Endodermal cell (in vitro differentiated cells): ENCODE data around the gene C20orf144. TPM values are rescaled to one million over a fixed set of nuclear protein-coding genes. Genes with fewer than 3 reads are reported as not detected.

Experiments
- DNase-seq: peaks from one replicate; pipeline ENCODE4 v3.0.0-alpha.2; 2017
- H3K27ac ChIP-seq: 2 replicates; pipeline ENCODE4 v1.5.1; 2013; ENCODE audit warnings: mild to moderate bottlenecking, low read depth, low read length, moderate library complexity
- H3K27me3 ChIP-seq: 2 replicates; pipeline ENCODE4 v1.6.1; 2013; ENCODE audit warnings: mild to moderate bottlenecking, low read length, moderate library complexity; ENCODE audit not compliant: insufficient read depth, control insufficient read depth, poor library complexity, severe bottlenecking
- H3K36me3 ChIP-seq: 2 replicates; pipeline ENCODE4 v1.7.0; 2013; ENCODE audit warnings: mild to moderate bottlenecking, low read length, moderate library complexity; ENCODE audit not compliant: control insufficient read depth, insufficient read depth
- H3K4me1 ChIP-seq: one replicate; pipeline ENCODE4 v1.7.0; 2013; ENCODE audit warnings: low read length; ENCODE audit not compliant: control insufficient read depth, insufficient read depth
- H3K4me3 ChIP-seq: 2 replicates; pipeline ENCODE4 v1.5.1; 2013; ENCODE audit warnings: mild to moderate bottlenecking, low read length, moderate library complexity
- H3K9ac ChIP-seq: 2 replicates; pipeline ENCODE4 v1.6.1; 2013; ENCODE audit warnings: mild to moderate bottlenecking, low read length, moderate library complexity; ENCODE audit not compliant: poor library complexity, severe bottlenecking; ENCODE audit errors: extremely low read depth
- H3K9me3 ChIP-seq: 2 replicates; pipeline ENCODE4 v1.6.1; 2013; ENCODE audit warnings: mild to moderate bottlenecking, low read length, moderate library complexity; ENCODE audit not compliant: control insufficient read depth
- H3K27ac Mint-ChIP-seq: 2 replicates; pipeline ENCODE4 v1.8.0; 2020; ENCODE audit warnings: mixed read lengths
- H3K27me3 Mint-ChIP-seq: 2 replicates; pipeline ENCODE4 v1.8.0; 2021; ENCODE audit warnings: mild to moderate bottlenecking, mixed read lengths; ENCODE audit not compliant: insufficient read depth
- H3K36me3 Mint-ChIP-seq: 2 replicates; pipeline ENCODE4 v1.8.0; 2020; ENCODE audit warnings: low read depth, mixed read lengths
- H3K4me1 Mint-ChIP-seq: 2 replicates; pipeline ENCODE4 v1.8.0; 2020; ENCODE audit warnings: mixed read lengths
- H3K4me3 Mint-ChIP-seq: 2 replicates; pipeline ENCODE4 v1.8.0; 2020; ENCODE audit warnings: mild to moderate bottlenecking, moderate library complexity, mixed read lengths
- H3K9me3 Mint-ChIP-seq: 2 replicates; pipeline ENCODE4 v1.8.0; 2020; ENCODE audit warnings: mild to moderate bottlenecking, mixed read lengths
- CTCF ChIP-seq: fragments of 200-600 bp; sonication (generic); conservative IDR thresholded peaks from 2 replicates; pipeline ENCODE4 v1.5.0; 2021; ENCODE audit warnings: antibody characterized with exemption, mild to moderate bottlenecking
- WGBS, 2 experiments: methylation state at CpG; one replicate each; pipeline versions ENCODE4 v1.1.5 to v1.1.7; 2013; ENCODE audit warnings: missing lambda C conversion rate in 2 of 2, mixed read lengths in 1 of 2; ENCODE audit not compliant: insufficient coverage in 1 of 2, insufficient read length in 1 of 2; 5-methylcytosine and 5-hydroxymethylcytosine counted together
- total RNA-seq, 2 donors: library from RNA; stranded (reverse); fragmentation: NEBNext Ultra II Directional in 1 of 2; extraction: Animal tissue kit (Norgen Biotek cat#: 25700) in 1 of 2; gene quantifications; 2 replicates in 1 of 2; 3 replicates in 1 of 2; pipeline ENCODE4 v1.2.1, GENCODE V29; 2021

C20orf144 gene
- total RNA-seq, 2 donors from 2014 or later: 0.44 TPM; not detected in 1

- Mint-ChIP-seq H3K27me3 (no peaks in the 10 kb centered on the region), H3K27ac (no peak overlapping the region), H3K36me3 (peaks cover 71% of the 10 kb centered on the region), H3K4me3 (no peak overlapping the region), H3K4me1 (no peaks in the 10 kb centered on the region), H3K9me3 (no peaks in the 10 kb centered on the region)
- no peak for DNase-seq
- H3K4me1 ChIP-seq: no peaks in the 10 kb centered on the region
- TF ChIP-seq CTCF: no peak
- no peak overlapping the region for H3K9ac ChIP-seq
- no peak overlapping the region for H3K27ac ChIP-seq
- no peak overlapping the region for H3K4me3 ChIP-seq
- 100% methylated on average over 3 of the region's 3 CpGs for WGBS, 2 experiments
- H3K27me3 ChIP-seq: no peaks in the 10 kb centered on the region
- H3K9me3 ChIP-seq: no peaks in the 10 kb centered on the region
- peaks cover 49% of the 10 kb centered on the region for H3K36me3 ChIP-seq
Measured at GRCh38 chr20:33635341-33635740, 26.8 kb upstream of the C20orf144 start.

GRCh38 chr20:33636776-33637175 lies 25.4 kb upstream of the C20orf144 start:
- WGBS, 2 experiments: 88 to 100% methylated on average over 1 of the region's 1 CpG
- H3K36me3 Mint-ChIP-seq: peaks cover 67% of the 10 kb centered on the region
- no peaks in the 10 kb centered on the region for H3K4me1 ChIP-seq
- peaks cover 51% of the 10 kb centered on the region for H3K36me3 ChIP-seq
- H3K9ac ChIP-seq: no peak overlapping the region
- no peaks in the 10 kb centered on the region for H3K9me3 ChIP-seq
- H3K27me3 Mint-ChIP-seq: no peaks in the 10 kb centered on the region
- H3K4me3 Mint-ChIP-seq: no peak overlapping the region
- no peak overlapping the region for H3K4me3 ChIP-seq
- DNase-seq: peak; percentile 46
- H3K27ac Mint-ChIP-seq: no peak overlapping the region
- H3K27me3 ChIP-seq: no peaks in the 10 kb centered on the region
- no peaks in the 10 kb centered on the region for H3K4me1 Mint-ChIP-seq
- H3K9me3 Mint-ChIP-seq: no peaks in the 10 kb centered on the region
- no peak for TF ChIP-seq CTCF
- H3K27ac ChIP-seq: no peak overlapping the region

DNA sequence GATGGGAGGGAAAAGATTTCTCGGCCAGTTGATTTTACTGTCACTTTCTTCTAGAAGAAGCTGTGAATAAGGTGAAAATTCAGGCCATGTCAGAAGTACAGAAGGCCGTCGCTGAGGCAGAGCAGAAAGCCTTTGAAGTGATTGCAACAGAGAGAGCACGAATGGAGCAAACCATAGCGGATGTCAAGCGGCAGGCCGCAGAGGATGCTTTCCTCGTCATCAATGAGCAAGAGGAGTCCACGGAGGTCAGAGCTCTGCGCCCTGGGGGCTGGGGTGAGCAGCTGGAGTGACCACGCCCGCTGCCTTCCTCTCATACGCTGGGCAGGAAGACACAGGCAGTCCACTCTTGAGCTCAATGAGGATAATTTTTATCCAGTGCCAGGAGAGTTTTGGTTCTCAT lies 21.8 kb upstream of the C20orf144 start:
- H3K9me3 Mint-ChIP-seq: no peaks in the 10 kb centered on the region
- no peaks in the 10 kb centered on the region for H3K4me1 Mint-ChIP-seq
- no peak for DNase-seq
- Histone ChIP-seq H3K4me3 (no peak overlapping the region), H3K27me3 (no peaks in the 10 kb centered on the region), H3K27ac (no peak overlapping the region), H3K36me3 (peaks cover 70% of the 10 kb centered on the region), H3K4me1 (no peaks in the 10 kb centered on the region), H3K9me3 (no peaks in the 10 kb centered on the region), H3K9ac (no peak overlapping the region)
- TF ChIP-seq CTCF: no peak
- H3K36me3 Mint-ChIP-seq: peaks cover 73% of the 10 kb centered on the region
- WGBS, 2 experiments: 95 to 97% methylated on average over 13 of the region's 13 CpGs
- no peak overlapping the region for H3K27ac Mint-ChIP-seq
- no peaks in the 10 kb centered on the region for H3K27me3 Mint-ChIP-seq
- H3K4me3 Mint-ChIP-seq: no peak overlapping the region
